Measurements from ENCODE around the gene GREB1L. TPM values are rescaled to one million over a fixed set of nuclear protein-coding genes. Genes with fewer than 3 reads are reported as not detected.

Gene GREB1L
- total RNA-seq, 1 donor from 2014 or later, result 0.98 TPM

DNA sequence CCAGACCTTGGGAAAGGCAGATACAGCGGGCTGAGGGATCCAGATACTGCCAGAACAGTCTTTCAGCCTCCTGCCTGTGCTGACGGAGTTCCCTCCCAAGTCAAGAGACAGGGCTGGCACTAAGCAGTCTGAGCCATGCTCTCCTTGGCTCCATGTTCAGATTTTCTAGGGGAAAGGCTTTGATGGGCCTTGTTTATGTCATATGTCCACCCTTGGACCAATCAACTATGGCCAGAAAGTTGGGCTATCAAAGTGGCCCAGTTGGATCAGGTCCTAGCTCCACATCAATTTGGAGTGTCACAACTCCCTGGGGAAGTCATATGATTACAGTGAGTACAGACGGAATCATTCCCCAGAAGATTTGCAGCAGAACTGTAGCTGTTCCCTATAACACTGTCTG, 152.0 kb downstream of the GREB1L start:
- no peak for DNase-seq (ENCODE audit: extremely low spot score in 2 of 2)
- Histone ChIP-seq H3K4me1 (no peaks in the 10 kb centered on the region), H3K36me3 (no peaks in the 10 kb centered on the region), H3K9me3 (no peaks in the 10 kb centered on the region), H3K27me3 (no peaks in the 10 kb centered on the region), H3K27ac (no peak overlapping the region), H3K4me3 (no peak overlapping the region)
- TF ChIP-seq, protein P1, sequence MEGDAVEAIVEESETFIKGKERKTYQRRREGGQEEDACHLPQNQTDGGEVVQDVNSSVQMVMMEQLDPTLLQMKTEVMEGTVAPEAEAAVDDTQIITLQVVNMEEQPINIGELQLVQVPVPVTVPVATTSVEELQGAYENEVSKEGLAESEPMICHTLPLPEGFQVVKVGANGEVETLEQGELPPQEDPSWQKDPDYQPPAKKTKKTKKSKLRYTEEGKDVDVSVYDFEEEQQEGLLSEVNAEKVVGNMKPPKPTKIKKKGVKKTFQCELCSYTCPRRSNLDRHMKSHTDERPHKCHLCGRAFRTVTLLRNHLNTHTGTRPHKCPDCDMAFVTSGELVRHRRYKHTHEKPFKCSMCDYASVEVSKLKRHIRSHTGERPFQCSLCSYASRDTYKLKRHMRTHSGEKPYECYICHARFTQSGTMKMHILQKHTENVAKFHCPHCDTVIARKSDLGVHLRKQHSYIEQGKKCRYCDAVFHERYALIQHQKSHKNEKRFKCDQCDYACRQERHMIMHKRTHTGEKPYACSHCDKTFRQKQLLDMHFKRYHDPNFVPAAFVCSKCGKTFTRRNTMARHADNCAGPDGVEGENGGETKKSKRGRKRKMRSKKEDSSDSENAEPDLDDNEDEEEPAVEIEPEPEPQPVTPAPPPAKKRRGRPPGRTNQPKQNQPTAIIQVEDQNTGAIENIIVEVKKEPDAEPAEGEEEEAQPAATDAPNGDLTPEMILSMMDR (IDR thresholded peaks at IDR 0.05), result no peak
- TF ChIP-seq POLR2AphosphoS5 (IDR thresholded peaks at IDR 0.05; ENCODE audit: insufficient read depth in 1 of 2, low read depth in 1 of 2) (no peak), POLR2A (IDR thresholded peaks at IDR 0.05) (no peak)
- intact Hi-C loops (cut with DNase I), result no loop called here

- no peak for DNase-seq (ENCODE audit: extremely low spot score in 2 of 2)
- no peaks in the 10 kb centered on the region for H3K27me3 ChIP-seq
- no peak overlapping the region for H3K4me3 ChIP-seq
- H3K27ac ChIP-seq, result no peak overlapping the region
- no peaks in the 10 kb centered on the region for H3K36me3 ChIP-seq
- H3K4me1 ChIP-seq, result no peaks in the 10 kb centered on the region
- H3K9me3 ChIP-seq, result no peaks in the 10 kb centered on the region
- intact Hi-C loops (cut with DNase I), result no loop called here
- no peak for TF ChIP-seq POLR2A (IDR thresholded peaks at IDR 0.05)
- TF ChIP-seq, protein P1 (IDR thresholded peaks at IDR 0.05), result no peak
Observed at GRCh38 chr18:21398121-21398520, 156.1 kb downstream of the GREB1L start.

GRCh38 chr18:21402272-21402671, 160.2 kb downstream of the GREB1L start:
- no peak for TF ChIP-seq POLR2A (IDR thresholded peaks at IDR 0.05)
- no peak for TF ChIP-seq POLR2AphosphoS5 (IDR thresholded peaks at IDR 0.05; ENCODE audit: insufficient read depth in 1 of 2, low read depth in 1 of 2)
- intact Hi-C loops (cut with DNase I), result no loop called here
- Histone ChIP-seq H3K36me3 (no peaks in the 10 kb centered on the region), H3K9me3 (no peaks in the 10 kb centered on the region), H3K27ac (no peak overlapping the region), H3K4me3 (no peak overlapping the region), H3K27me3 (no peaks in the 10 kb centered on the region), H3K4me1 (no peaks in the 10 kb centered on the region)
- no peak for DNase-seq (ENCODE audit: extremely low spot score in 2 of 2)

DNA sequence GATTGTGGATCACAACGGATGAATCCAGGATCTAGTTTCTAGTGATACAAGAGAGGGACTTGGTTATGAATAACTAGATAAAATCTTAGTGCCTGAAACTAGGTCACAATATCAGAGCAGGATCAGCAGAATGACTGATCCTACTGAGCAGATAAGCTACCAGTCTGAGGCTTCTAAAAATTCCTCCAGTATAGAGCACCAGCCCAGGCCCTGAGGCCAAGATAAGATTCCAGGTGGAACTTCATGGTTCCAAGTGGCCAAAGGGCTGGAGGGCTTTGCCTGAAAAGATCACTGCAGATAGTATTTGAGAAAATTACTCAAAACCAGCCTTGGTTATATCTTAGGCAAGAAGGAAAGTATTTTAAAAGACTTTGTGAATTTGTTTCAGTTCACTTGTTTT, 162.4 kb downstream of the GREB1L start:
- H3K36me3 ChIP-seq, result no peaks in the 10 kb centered on the region
- H3K27me3 ChIP-seq, result no peaks in the 10 kb centered on the region
- no peaks in the 10 kb centered on the region for H3K4me1 ChIP-seq
- DNase-seq (ENCODE audit: extremely low spot score in 2 of 2), result no peak
- no peaks in the 10 kb centered on the region for H3K9me3 ChIP-seq
- no peak overlapping the region for H3K4me3 ChIP-seq
- TF ChIP-seq POLR2AphosphoS5 (IDR thresholded peaks at IDR 0.05; ENCODE audit: insufficient read depth in 1 of 2, low read depth in 1 of 2), result no peak
- TF ChIP-seq, protein P1 (IDR thresholded peaks at IDR 0.05), result no peak
- TF ChIP-seq POLR2A (IDR thresholded peaks at IDR 0.05), result no peak
- intact Hi-C loops (cut with DNase I), result no loop called here
- no peak overlapping the region for H3K27ac ChIP-seq

- H3K36me3 ChIP-seq, result no peaks in the 10 kb centered on the region
- H3K4me3 ChIP-seq, result no peak overlapping the region
- TF ChIP-seq POLR2AphosphoS5 (IDR thresholded peaks at IDR 0.05; ENCODE audit: insufficient read depth in 1 of 2, low read depth in 1 of 2), result no peak
- TF ChIP-seq POLR2A (IDR thresholded peaks at IDR 0.05), result no peak
- TF ChIP-seq, protein P1 (IDR thresholded peaks at IDR 0.05), result no peak
- DNase-seq (ENCODE audit: extremely low spot score in 2 of 2), result no peak
- no peaks in the 10 kb centered on the region for H3K9me3 ChIP-seq
- no peaks in the 10 kb centered on the region for H3K27me3 ChIP-seq
- H3K27ac ChIP-seq, result no peak overlapping the region
- no peaks in the 10 kb centered on the region for H3K4me1 ChIP-seq
- intact Hi-C loops (cut with DNase I), result no loop called here
Observed at GRCh38 chr18:21406116-21406515, 164.1 kb downstream of the GREB1L start.

- no peaks in the 10 kb centered on the region for H3K27me3 ChIP-seq
- H3K27ac ChIP-seq, result no peak overlapping the region
- H3K36me3 ChIP-seq, result no peaks in the 10 kb centered on the region
- no peak overlapping the region for H3K4me3 ChIP-seq
- intact Hi-C loops (cut with DNase I), result no loop called here
- H3K4me1 ChIP-seq, result no peaks in the 10 kb centered on the region
- DNase-seq (ENCODE audit: extremely low spot score in 2 of 2), result no peak
- no peaks in the 10 kb centered on the region for H3K9me3 ChIP-seq
- TF ChIP-seq POLR2A (IDR thresholded peaks at IDR 0.05) (no peak), POLR2AphosphoS5 (IDR thresholded peaks at IDR 0.05; ENCODE audit: insufficient read depth in 1 of 2, low read depth in 1 of 2) (no peak)
- TF ChIP-seq, protein P1 (IDR thresholded peaks at IDR 0.05), result no peak
Observed at GRCh38 chr18:21408681-21409080, 166.6 kb downstream of the GREB1L start.

All from vagina (tissue), 2 donors.